Measurements from ENCODE around the gene MAP3K14.
"Not testable (repeated sequence)": the region's sequence is repeated elsewhere in the genome, so short reads cannot be mapped to it uniquely, and the experiment has no call there.

The MAP3K14 gene

GRCh38 chr17:45314741-45315647, 1.8 kb downstream of the MAP3K14 start:
- DNase-seq = peak in 2 of 5 experiments; percentile 13 to 84

GRCh38 chr17:45313996-45314740, 2.7 kb downstream of the MAP3K14 start:
- peak in 1 of 5 experiments; percentile 75 for DNase-seq

- no peak for DNase-seq
Observed at GRCh38 chr17:45313421-45313771, 3.4 kb downstream of the MAP3K14 start.

- DNase-seq = peak in 1 of 5 experiments; percentile 49
Observed at GRCh38 chr17:45312477-45313420, 4.1 kb downstream of the MAP3K14 start.

DNA sequence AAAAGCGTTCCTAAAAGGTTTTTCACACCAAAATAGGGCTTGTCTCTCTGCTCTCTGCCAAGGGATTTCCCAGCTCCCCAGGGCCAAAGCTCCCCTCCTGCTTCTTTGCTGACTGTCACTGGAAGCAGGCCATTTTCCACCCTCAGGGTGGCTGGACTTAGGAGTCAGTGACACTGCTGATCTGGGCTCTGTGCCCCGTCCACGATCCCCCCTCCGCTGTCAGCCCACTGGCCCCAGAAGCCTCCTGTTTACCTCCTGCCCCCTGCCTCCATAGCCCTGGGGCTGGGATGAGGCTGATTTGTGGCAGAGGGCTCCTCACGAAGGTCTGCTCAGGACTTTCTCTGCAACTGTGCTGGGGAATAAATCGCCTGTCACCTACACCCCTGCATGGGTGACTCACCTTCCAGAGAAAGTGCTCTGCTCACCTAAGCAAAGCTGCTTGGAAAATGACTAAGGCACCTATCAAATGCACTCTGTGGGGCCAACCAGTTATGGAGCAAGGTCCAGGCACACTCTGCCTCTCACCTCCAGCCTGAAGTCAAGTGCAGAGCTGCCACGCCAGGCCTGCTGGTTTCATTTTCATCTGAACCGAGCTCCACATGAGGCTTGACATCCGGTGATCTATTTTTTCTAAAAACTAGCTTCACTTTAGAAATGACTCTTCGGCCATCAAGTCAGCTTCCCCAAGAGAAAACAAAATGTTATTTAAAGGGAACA, 4.9 kb downstream of the MAP3K14 start:
- DNase-seq = peak; percentile 20 to 95 (median 53)

DNA sequence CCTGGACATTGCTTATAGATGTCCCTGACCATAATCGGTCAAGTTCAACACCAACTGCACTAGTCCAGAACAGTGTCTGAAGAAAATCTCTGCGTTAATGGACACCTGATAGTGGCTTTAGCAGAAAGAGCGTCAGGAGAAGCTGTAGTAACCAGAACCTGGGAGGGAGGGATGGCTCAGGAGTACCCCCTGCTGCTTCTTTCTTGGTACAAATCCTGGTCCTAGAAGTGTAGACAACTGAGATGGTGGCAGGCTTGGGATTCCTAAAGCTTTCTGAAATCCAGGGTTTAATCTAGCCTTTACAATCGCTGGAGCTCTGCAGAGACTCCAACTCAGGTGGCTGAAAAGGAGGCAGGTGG, 5.4 kb downstream of the MAP3K14 start:
- DNase-seq = no peak

DNA sequence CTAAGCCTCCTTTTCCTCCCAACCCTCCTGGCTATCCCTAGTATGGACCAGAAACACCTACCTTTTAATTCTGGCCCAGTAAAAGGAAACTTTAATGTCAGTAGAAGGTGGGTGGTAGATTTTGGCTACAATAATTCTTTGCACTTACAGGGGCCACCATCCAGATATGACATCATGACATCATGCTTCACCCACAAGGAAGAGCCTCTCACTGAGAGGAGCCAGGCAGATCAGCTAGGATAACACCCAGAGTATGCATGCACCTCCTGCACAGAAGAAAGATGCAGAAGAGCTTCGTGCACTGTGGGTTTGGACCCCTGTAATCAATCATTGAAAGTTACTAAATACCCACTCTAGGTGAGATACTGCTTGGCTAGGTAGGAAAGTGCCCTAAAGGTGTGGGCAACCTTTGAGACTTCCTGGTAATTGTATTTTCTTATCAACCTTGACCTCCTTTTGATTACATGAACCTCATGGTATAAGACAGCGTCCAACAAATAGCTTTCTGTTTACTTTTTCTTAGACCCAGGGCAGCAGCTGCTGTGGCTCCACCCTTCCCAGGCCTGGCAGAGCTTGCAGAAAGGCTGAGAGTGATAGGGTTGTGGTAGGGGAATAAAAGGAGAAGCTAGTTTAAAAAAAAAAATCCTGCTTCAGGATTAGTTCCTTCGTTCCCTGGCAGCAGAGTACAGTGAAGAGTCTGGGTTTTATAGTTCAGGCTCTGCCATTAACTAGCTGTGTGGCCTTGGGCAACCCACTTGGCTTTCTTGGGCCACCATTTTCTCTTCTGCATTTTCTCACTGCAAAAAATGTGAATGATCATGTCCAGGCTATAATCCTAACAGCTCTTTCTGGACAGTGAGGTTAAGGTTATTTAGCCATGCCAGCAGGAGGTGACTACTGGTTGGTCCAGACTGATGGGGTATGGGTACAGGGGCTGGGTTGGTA, 6.2 kb downstream of the MAP3K14 start:
- DNase-seq = peak in 1 of 5 experiments; percentile 52

GRCh38 chr17:45309400-45309799, 7.4 kb downstream of the MAP3K14 start:
- DNase-seq = no peak

GRCh38 chr17:45308840-45309239, 8.0 kb downstream of the MAP3K14 start:
- DNase-seq = no peak

DNA sequence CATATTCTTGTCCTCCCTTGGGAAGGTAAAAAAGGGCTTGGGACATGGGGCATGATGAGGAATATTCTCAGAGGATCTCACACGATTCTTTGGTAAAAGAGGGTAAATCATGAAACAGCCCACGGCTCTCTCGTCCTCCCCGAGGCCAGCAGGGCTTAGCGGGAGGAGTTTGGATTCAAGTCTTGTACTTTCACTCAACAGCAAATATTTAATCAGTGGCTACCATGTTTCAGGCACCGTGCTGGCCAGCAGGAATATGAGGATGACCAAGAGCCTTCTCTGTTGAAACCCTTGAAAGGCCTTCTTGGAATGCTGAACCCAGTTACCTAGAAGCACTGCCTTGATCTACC, 8.8 kb downstream of the MAP3K14 start:
- DNase-seq = no peak

- DNase-seq = peak in 2 of 5 experiments; percentile 24 to 90
Observed at GRCh38 chr17:45307290-45308015, 9.4 kb downstream of the MAP3K14 start.

GRCh38 chr17:45306623-45307022, 10.2 kb downstream of the MAP3K14 start:
- no peak for DNase-seq

DNA sequence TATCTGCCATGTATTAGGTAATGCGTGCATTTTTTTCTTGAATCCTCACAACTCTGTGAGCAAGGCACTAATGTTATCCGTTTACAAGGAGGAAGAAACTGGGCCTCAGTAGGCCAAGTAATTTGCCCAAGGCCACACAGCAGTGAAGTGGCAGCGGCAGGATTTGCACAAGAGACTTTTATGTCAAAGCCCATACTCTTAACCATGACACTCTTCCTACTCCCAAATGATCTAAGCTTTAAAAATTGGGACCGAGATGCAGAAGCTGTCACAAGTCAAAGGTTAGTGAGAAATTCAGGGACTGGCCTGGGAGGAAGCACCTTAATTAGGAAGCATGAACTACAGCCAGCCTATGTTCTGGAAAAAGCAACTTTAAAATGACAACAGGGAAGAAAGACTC, 10.7 kb downstream of the MAP3K14 start:
- no peak for DNase-seq

DNA sequence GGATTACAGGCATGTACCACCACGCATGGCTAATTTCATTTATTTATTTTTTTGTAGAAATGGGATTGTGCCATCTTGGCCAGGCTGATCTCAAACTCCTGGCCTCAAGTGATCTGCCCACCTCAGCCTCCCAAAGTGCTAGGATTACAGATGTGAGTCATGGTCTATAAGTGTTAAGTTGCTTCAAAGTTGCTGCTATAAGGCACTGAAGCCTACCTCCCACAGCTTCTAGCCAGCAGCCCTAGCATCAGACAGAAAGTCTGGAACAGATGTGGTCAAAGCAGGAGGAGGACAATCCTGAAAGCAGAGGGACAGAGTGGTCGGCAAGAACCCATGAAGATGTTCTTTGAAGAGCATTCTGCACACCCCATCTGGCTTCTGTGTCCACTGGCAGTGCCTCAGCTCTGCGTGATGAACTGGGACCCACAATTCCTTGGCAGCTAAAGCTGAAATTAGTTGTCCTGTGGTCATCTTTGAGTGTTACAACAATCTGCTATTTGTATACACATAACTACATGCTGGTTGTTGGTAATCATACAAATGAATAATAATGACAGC, 11.2 kb downstream of the MAP3K14 start:
- DNase-seq = no peak

DNA sequence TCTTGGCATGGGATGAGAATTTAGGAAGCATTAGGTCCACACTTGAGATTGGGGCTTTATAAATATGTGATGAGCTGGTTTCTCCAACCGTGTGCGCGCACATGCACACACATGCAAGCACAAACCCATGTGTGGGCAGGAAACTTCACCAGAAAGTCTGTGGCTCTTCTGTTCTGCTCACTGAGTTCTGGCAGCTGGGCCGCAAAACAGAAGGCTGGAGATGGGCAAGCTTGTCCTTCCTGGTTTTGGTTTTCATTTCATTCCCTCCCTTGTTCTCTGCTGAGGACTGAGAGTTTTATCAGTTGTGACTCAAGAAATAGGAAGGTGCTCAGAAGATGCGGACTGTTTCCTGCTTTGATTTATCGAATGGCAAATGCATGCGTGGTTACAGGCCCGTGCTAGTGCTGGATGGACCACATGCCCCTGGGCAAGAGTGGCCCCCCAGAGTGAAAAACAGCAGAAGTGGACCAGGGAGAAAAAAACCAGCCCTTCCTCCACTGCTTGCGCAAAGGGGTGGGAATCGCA, 14.1 kb downstream of the MAP3K14 start:
- DNase-seq = peak in 1 of 5 experiments; percentile 82

- not testable (repeated sequence) for DNase-seq
Observed at GRCh38 chr17:45302220-45302619, 14.6 kb downstream of the MAP3K14 start.

GRCh38 chr17:45301674-45302073, 15.1 kb downstream of the MAP3K14 start:
- DNase-seq = no peak

DNA sequence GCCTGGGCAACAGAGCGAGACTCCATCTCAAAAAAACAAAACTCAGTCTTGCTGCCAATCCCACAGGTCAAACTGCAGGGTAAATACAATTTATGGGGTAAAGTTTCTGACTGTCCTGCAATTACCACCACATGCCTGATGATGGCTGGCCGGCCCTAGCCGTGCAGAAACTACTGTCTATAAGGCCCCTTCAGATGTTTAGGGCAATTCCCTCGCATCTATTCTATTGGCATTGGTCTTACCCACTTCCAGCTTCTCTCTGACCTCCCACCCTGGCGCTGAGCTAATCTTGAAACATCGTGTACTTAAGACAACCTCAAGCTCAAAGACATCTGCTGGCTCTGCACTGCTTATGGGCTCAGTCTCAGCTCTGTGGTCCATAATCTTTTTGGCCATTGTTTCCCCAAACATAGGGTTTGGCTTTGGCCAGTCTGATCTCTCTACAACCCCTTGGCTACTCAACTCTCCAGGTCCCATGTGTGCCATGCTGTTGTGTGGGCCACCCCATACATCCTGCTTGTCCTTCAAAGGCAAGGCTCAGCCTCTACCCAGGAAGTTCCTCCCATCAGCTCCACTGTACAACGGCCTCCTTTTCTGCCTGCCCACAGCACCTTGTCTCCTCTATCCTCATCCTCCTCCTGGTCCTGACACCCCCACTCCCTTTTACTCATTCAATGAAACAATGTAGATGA, 16.6 kb downstream of the MAP3K14 start:
- peak in 1 of 5 experiments; percentile 40 for DNase-seq

GRCh38 chr17:45299361-45299760, 17.5 kb downstream of the MAP3K14 start:
- no peak for DNase-seq

Data from T-helper 2 cell (primary cell).